Natural killer cell (primary cell): ENCODE data around the gene OR2V2. TPM values are rescaled to one million over a fixed set of nuclear protein-coding genes. Genes with fewer than 3 reads are reported as not detected.

Experiments used
- ATAC-seq, 3 donors: fragments of 150-1000 bp in 2 of 3; fragments of 200-7000 bp in 1 of 3; cut with Tn5 transposase; 1 replicate in 1 of 3; 2 replicates in 2 of 3; pipeline ENCODE4 v1.10.0; 2021; ENCODE audit warnings: mild to moderate bottlenecking in 2 of 3, moderate library complexity in 2 of 3
- DNase-seq, 2 donors: peaks; one replicate each; pipeline versions ENCODE4 v3.0.0 to v3.0.0-alpha.2; 2013 to 2021; ENCODE audit warnings: mixed read lengths in 1 of 2
- H3K27ac ChIP-seq: one replicate; pipeline ENCODE4 v1.5.1; 2013; ENCODE audit warnings: mild to moderate bottlenecking, low read length
- H3K27me3 ChIP-seq: one replicate; pipeline ENCODE4 v1.6.1; 2013; ENCODE audit warnings: low read length; ENCODE audit not compliant: control insufficient read depth, insufficient read depth
- H3K36me3 ChIP-seq: one replicate; pipeline ENCODE4 v1.6.1; 2013; ENCODE audit warnings: low read length; ENCODE audit not compliant: control insufficient read depth, insufficient read depth
- H3K4me1 ChIP-seq: one replicate; pipeline ENCODE4 v1.6.1; 2013; ENCODE audit warnings: low read length; ENCODE audit not compliant: control insufficient read depth, insufficient read depth
- H3K4me3 ChIP-seq: one replicate; pipeline ENCODE4 v1.5.1; 2013; ENCODE audit warnings: low read length
- H3K9me3 ChIP-seq: one replicate; pipeline ENCODE4 v1.6.1; 2013; ENCODE audit warnings: low read length; ENCODE audit not compliant: control insufficient read depth, insufficient read depth
- H3K27ac Mint-ChIP-seq, 2 donors: one replicate each; pipeline ENCODE4 v1.8.0; 2022; ENCODE audit warnings: mild to moderate bottlenecking in 2 of 2, mixed read lengths in 2 of 2, moderate library complexity in 1 of 2
- H3K27me3 Mint-ChIP-seq, 2 donors: one replicate each; pipeline ENCODE4 v1.8.0; 2022; ENCODE audit warnings: low read depth in 2 of 2, mixed read lengths in 2 of 2
- H3K36me3 Mint-ChIP-seq: one replicate; pipeline ENCODE4 v1.8.0; 2022; ENCODE audit warnings: mixed read lengths
- H3K4me1 Mint-ChIP-seq, 2 donors: one replicate each; pipeline ENCODE4 v1.8.0; 2022; ENCODE audit warnings: mixed read lengths in 2 of 2
- H3K4me3 Mint-ChIP-seq: one replicate; pipeline ENCODE4 v1.8.0; 2022; ENCODE audit warnings: mild to moderate bottlenecking, moderate library complexity, mixed read lengths
- H3K9me3 Mint-ChIP-seq, 2 donors: one replicate each; pipeline ENCODE4 v1.8.0; 2022; ENCODE audit warnings: mixed read lengths in 2 of 2
- CTCF ChIP-seq: fragments of 200-600 bp; IDR thresholded peaks from one replicate; pipeline ENCODE4 v1.8.0; 2022; ENCODE audit warnings: antibody characterized with exemption
- WGBS: methylation state at CpG from one replicate; pipeline ENCODE4 v1.1.7; 2013; ENCODE audit warnings: missing lambda C conversion rate; ENCODE audit not compliant: insufficient coverage; 5-methylcytosine and 5-hydroxymethylcytosine counted together
- intact Hi-C: fragments of 100-400 bp; cut with micrococcal nuclease; formaldehyde crosslinking; loops from one replicate; pipeline ENCODE4 v1.14.2; 2022
- total RNA-seq, 4 donors: library from RNA; stranded (reverse); fragments of 120-200 nt in 1 of 4; gene quantifications; one replicate each; pipeline versions ENCODE4 v1.2.3 to v1.2.4, GENCODE V29; 2013 to 2022

The OR2V2 gene
- total RNA-seq, 3 donors from 2014 or later (not counting 1 experiment from before 2014, with no cell fraction given) = not detected

- DNase-seq = peak in 1 of 2 donors; percentile 54
- WGBS = under 1% methylated on average over 94 of the region's 94 CpGs
- TF ChIP-seq CTCF = no peak
- intact Hi-C loops = no loop called here
- Mint-ChIP-seq H3K27ac (peak within 1 kb of the TSS; percentile 91 to 99), H3K4me1 (peaks cover 33 to 48% of the 10 kb centered on the region in 2 donors), H3K4me3 (peak within 1 kb of the TSS; percentile 99), H3K9me3 (no peaks in the 10 kb centered on the region), H3K36me3 (peaks cover 9% of the 10 kb centered on the region), H3K27me3 (peaks cover 31 to 32% of the 10 kb centered on the region in 2 donors)
- no peak for ATAC-seq
- Histone ChIP-seq H3K9me3 (no peaks in the 10 kb centered on the region), H3K4me3 (peak within 1 kb of the TSS; percentile 33), H3K27me3 (peaks cover 10% of the 10 kb centered on the region), H3K27ac (no peak within 1 kb of the TSS), H3K4me1 (peaks cover 38% of the 10 kb centered on the region), H3K36me3 (no peaks in the 10 kb centered on the region)
Observed at GRCh38 chr5:181204826-181205760, 57.7 kb downstream of the OR2V2 start, which contains the start of gene TRIM7. Gene TRIM7, minus strand, starts transcription at chr5:181205196. Its CDS starts 86 bp downstream, at chr5:181205110.

- peak overlapping the region; percentile 91 to 99 for H3K27ac Mint-ChIP-seq
- DNase-seq (peak in 1 of 2 donors; percentile 53), ATAC-seq (no peak)
- Histone ChIP-seq H3K9me3 (no peaks in the 10 kb centered on the region), H3K36me3 (no peaks in the 10 kb centered on the region), H3K27me3 (peaks cover 10% of the 10 kb centered on the region), H3K4me1 (peaks cover 38% of the 10 kb centered on the region), H3K27ac (no peak overlapping the region), H3K4me3 (peak overlapping the region; percentile 31)
- WGBS = 4% methylated on average over 37 of the region's 37 CpGs
- peaks cover 9% of the 10 kb centered on the region for H3K36me3 Mint-ChIP-seq
- intact Hi-C loops = no loop called here
- peak overlapping the region; percentile 99 for H3K4me3 Mint-ChIP-seq
- H3K27me3 Mint-ChIP-seq = peaks cover 27 to 30% of the 10 kb centered on the region in 2 donors
- H3K9me3 Mint-ChIP-seq = no peaks in the 10 kb centered on the region
- TF ChIP-seq CTCF = no peak
- peaks cover 33 to 48% of the 10 kb centered on the region in 2 donors for H3K4me1 Mint-ChIP-seq
Observed at GRCh38 chr5:181205761-181206649, 58.6 kb downstream of the OR2V2 start.

GRCh38 chr5:181207214-181207959 lies 60.0 kb downstream of the OR2V2 start:
- intact Hi-C loops = loop anchor here (1.0 kb wide), 4 partner anchors 11 to 34 kb away; no protein-coding TSS in a partner anchor
- peak; percentile 66 to 90 for DNase-seq
- Mint-ChIP-seq H3K4me1 (peaks cover 33 to 48% of the 10 kb centered on the region in 2 donors), H3K4me3 (peak overlapping the region; percentile 99), H3K9me3 (no peaks in the 10 kb centered on the region), H3K27ac (peak overlapping the region; percentile 91 to 99), H3K27me3 (peaks cover 24 to 27% of the 10 kb centered on the region in 2 donors), H3K36me3 (peaks cover 9% of the 10 kb centered on the region)
- no peaks in the 10 kb centered on the region for H3K36me3 ChIP-seq
- no peak for TF ChIP-seq CTCF
- peaks cover 10% of the 10 kb centered on the region for H3K27me3 ChIP-seq
- peak overlapping the region; percentile 31 for H3K4me3 ChIP-seq
- WGBS = under 1% methylated on average over 31 of the region's 36 CpGs
- no peaks in the 10 kb centered on the region for H3K9me3 ChIP-seq
- peaks cover 38% of the 10 kb centered on the region for H3K4me1 ChIP-seq
- ATAC-seq = peak; percentile 66 to 74 (median 72)
- H3K27ac ChIP-seq = peak overlapping the region; percentile 58
